Brain microvascular endothelial cell (primary cell): ENCODE results near the gene TMC3.
"Not testable (repeated sequence)": the region's sequence is repeated elsewhere in the genome, so short reads cannot be mapped to it uniquely, and the experiment has no call there.

Experiments used
- DNase-seq: peaks from one replicate; pipeline ENCODE4 v3.0.0-alpha.2; 2020
- H3K27ac ChIP-seq: fragments of 250-450 bp; sonication (Bioruptor Pico); 2 replicates; pipeline ENCODE4 v1.5.1; 2020; ENCODE audit warnings: mild to moderate bottlenecking, moderate library complexity
- H3K27me3 ChIP-seq: fragments of 250-450 bp; sonication (Bioruptor Pico); replicated peaks from 2 replicates; pipeline ENCODE4 v1.5.1; 2020; ENCODE audit warnings: mild to moderate bottlenecking
- H3K36me3 ChIP-seq: fragments of 250-450 bp; sonication (Bioruptor Pico); replicated peaks from 2 replicates; pipeline ENCODE4 v1.5.1; 2020; ENCODE audit warnings: mild to moderate bottlenecking
- H3K4me3 ChIP-seq: 2 replicates; pipeline ENCODE4 v1.5.1; 2011; ENCODE audit warnings: low read depth, mild to moderate bottlenecking, control low read depth, low read length, moderate library complexity
- CTCF ChIP-seq: IDR thresholded peaks from 2 replicates; pipeline ENCODE4 v1.5.1; 2011; ENCODE audit warnings: low read depth, mild to moderate bottlenecking, moderate library complexity, low read length, control low read depth, inconsistent platforms; ENCODE audit errors: missing control alignments
- in situ Hi-C: cut with HindIII; loops from 2 replicates; pipeline ENCODE4 v1.10.0; 2017; ENCODE audit warnings: low sequenced_read_pairs, low pct_ligation_motif_present

The TMC3 gene

GRCh38 chr15:81336568-81336967, 37.4 kb downstream of the TMC3 start:
- Histone ChIP-seq H3K4me3 (no peak overlapping the region), H3K36me3 (no peaks in the 10 kb centered on the region), H3K27me3 (no peaks in the 10 kb centered on the region), H3K27ac (no peak overlapping the region)
- TF ChIP-seq CTCF = peak; percentile 72
- in situ Hi-C loops = no loop called here
- DNase-seq = peak; percentile 48

DNA sequence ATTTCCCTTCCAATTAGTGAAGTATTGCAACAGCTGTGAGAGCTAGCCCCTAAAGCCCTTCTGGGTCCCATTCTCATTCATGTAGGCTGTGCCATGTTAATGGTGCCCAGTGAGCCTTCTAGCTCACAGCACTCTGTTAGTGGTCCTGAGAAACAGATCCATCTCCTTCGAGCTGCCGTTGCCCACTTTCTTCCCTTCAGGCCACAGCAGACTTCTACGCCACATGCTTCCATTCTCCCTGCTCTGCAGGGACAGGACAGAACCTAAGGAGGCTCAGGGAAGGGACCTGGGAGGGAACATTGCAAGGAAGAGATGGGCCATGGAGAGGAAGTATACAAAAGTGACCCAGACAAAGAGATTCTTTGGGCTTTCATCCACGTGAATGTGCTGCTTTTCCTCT, 38.4 kb downstream of the TMC3 start:
- no peak for DNase-seq
- Histone ChIP-seq H3K4me3 (no peak overlapping the region), H3K27ac (no peak overlapping the region), H3K36me3 (no peaks in the 10 kb centered on the region), H3K27me3 (no peaks in the 10 kb centered on the region)
- TF ChIP-seq CTCF = no peak
- in situ Hi-C loops = no loop called here

DNA sequence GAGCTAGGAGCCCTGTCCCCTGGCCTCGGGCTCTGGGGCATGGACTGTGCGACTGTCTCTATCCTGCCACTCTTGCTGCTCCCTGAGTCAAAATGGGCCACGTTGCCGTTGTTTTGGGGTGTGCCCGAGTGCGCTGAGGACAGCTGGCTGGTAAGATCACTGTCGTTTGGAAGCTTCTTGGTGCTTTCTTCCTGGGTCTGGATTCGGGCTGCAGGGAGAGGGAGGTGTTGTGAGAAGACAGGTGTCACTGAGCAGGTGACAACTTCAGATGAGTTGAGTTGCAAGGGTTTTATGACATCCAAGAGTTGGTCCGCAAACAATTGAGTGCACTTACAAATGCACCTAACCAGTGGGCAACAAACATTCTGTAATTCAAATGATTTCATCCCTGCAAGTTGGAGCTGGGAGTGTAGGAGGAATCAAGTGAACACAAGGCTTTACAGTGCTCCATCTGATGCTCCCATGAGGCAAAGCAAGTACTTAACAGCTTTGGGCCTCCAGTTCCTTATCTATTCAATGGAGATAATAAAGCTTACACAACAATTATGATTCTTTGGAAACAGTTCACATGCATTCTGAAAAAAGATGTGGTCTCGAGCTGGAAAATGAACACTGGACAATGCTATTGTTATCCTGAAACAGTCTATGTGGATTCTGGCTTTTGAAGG, 39.1 kb downstream of the TMC3 start:
- no peak for TF ChIP-seq CTCF
- in situ Hi-C loops = no loop called here
- Histone ChIP-seq H3K27me3 (no peaks in the 10 kb centered on the region), H3K27ac (no peak overlapping the region), H3K36me3 (no peaks in the 10 kb centered on the region), H3K4me3 (no peak overlapping the region)
- DNase-seq = no peak

GRCh38 chr15:81333363-81333762, 40.6 kb downstream of the TMC3 start:
- H3K27ac ChIP-seq = no peak overlapping the region
- no peak for DNase-seq
- no peak for TF ChIP-seq CTCF
- no peak overlapping the region for H3K4me3 ChIP-seq
- no peaks in the 10 kb centered on the region for H3K27me3 ChIP-seq
- in situ Hi-C loops = no loop called here
- no peaks in the 10 kb centered on the region for H3K36me3 ChIP-seq

GRCh38 chr15:81332326-81332725, 41.7 kb downstream of the TMC3 start:
- Histone ChIP-seq H3K27me3 (no peaks in the 10 kb centered on the region), H3K36me3 (no peaks in the 10 kb centered on the region), H3K27ac (no peak overlapping the region), H3K4me3 (no peak overlapping the region)
- DNase-seq = no peak
- in situ Hi-C loops = no loop called here
- TF ChIP-seq CTCF = no peak

GRCh38 chr15:81331600-81331999, 42.4 kb downstream of the TMC3 start:
- TF ChIP-seq CTCF = no peak
- Histone ChIP-seq H3K27ac (no peak overlapping the region), H3K27me3 (no peaks in the 10 kb centered on the region), H3K4me3 (no peak overlapping the region), H3K36me3 (no peaks in the 10 kb centered on the region)
- in situ Hi-C loops = no loop called here
- no peak for DNase-seq

GRCh38 chr15:81331141-81331540, 42.9 kb downstream of the TMC3 start:
- H3K36me3 ChIP-seq, H3K27me3 ChIP-seq, in situ Hi-C loops, H3K4me3 ChIP-seq: not testable (repeated sequence)
- DNase-seq = peak; percentile 78
- peak overlapping the region; percentile 21 for H3K27ac ChIP-seq
